Heart right ventricle (tissue), 16 donors: ENCODE measurements around the gene SLC29A3. TPM values are rescaled to one million over a fixed set of nuclear protein-coding genes. Genes with fewer than 3 reads are reported as not detected.

Experiments used
- ATAC-seq, 8 donors: fragments of 200-7000 bp; cut with Tn5 transposase; one replicate each; pipeline ENCODE4 v1.9.1; 2020; ENCODE audit warnings: mild to moderate bottlenecking in 8 of 8, moderate library complexity in 8 of 8, moderate number of reproducible peaks in 1 of 8
- DNase-seq, 2 donors: peaks; one replicate each; pipeline ENCODE4 v3.0.0-alpha.2; 2020
- H3K27ac ChIP-seq, 10 donors: fragments of 200-600 bp; sonication (generic) in 2 of 10; one replicate each; pipeline versions ENCODE4 v1.5.0 to v1.8.0; 2020 to 2022; ENCODE audit warnings: mild to moderate bottlenecking in 3 of 10
- H3K27me3 ChIP-seq, 7 donors: fragments of 200-600 bp; one replicate each; pipeline ENCODE4 v1.8.0; 2021 to 2022; ENCODE audit warnings: mild to moderate bottlenecking in 2 of 7
- H3K36me3 ChIP-seq, 9 donors: fragments of 200-600 bp; sonication (generic) in 1 of 9; one replicate each; pipeline versions ENCODE4 v1.5.0 to v1.8.0; 2020 to 2022; ENCODE audit warnings: mild to moderate bottlenecking in 2 of 9
- H3K4me1 ChIP-seq, 9 donors: fragments of 200-600 bp; sonication (generic) in 1 of 9; one replicate each; pipeline versions ENCODE4 v1.5.0 to v1.8.0; 2020 to 2022; ENCODE audit warnings: mild to moderate bottlenecking in 4 of 9
- H3K4me3 ChIP-seq, 10 donors: fragments of 200-600 bp; sonication (generic) in 2 of 10; one replicate each; pipeline versions ENCODE4 v1.5.0 to v1.8.0; 2020 to 2022; ENCODE audit warnings: mild to moderate bottlenecking in 7 of 10, moderate library complexity in 2 of 10
- H3K9me3 ChIP-seq, 11 donors: fragments of 200-600 bp in 10 of 11; sonication (generic) in 2 of 11; one replicate each; pipeline versions ENCODE4 v1.5.0 to v1.8.0; 2013 to 2022; ENCODE audit warnings: mild to moderate bottlenecking in 2 of 11, control low read depth in 1 of 11, moderate library complexity in 1 of 11
- WGBS, 2 donors: extraction: QIAGEN DNeasy Blood & Tissue Kit; methylation state at CpG; one replicate each; pipeline ENCODE4 v1.1.7; 2013; ENCODE audit warnings: inconsistent platforms in 1 of 2; 5-methylcytosine and 5-hydroxymethylcytosine counted together
- intact Hi-C, 10 donors: fragments of 100-400 bp; cut with DNase I; formaldehyde crosslinking; loops; one replicate each; pipeline versions ENCODE4 v1.11.1 to v1.14.2; 2022
- polyA plus RNA-seq, 2 donors: library from polyadenylated mRNA; stranded (reverse); fragments of 200-250 nt; gene quantifications; one replicate each; pipeline ENCODE4 v1.2.3, GENCODE V29; 2013
- total RNA-seq, 10 donors: library from RNA; stranded (reverse); fragmentation: NEBNext Ultra II Directional in 3 of 10; extraction: Animal tissue kit (Norgen Biotek cat#: 25700) in 3 of 10; gene quantifications; one replicate each; pipeline versions ENCODE4 v1.2.1 to v1.2.4, GENCODE V29; 2021 to 2023
- TF ChIP-seq, protein P1 (sequence below), 9 donors: fragments of 200-600 bp; sonication (generic) in 2 of 9; IDR thresholded peaks; one replicate each; pipeline versions ENCODE4 v1.5.0 to v1.8.0; 2021 to 2022; ENCODE audit warnings: antibody characterized with exemption in 9 of 9, mild to moderate bottlenecking in 5 of 9, moderate library complexity in 1 of 9
- donor health status: Arrhythmogenic right ventricular cardiomyopathy.
- donor health status: ischemic (EF 13 %, LVEDD 7.1; RV severe dilation, severe dysfunction).
- donor health status: healthy with polysubstance abuse.
- donor health status: DM: no; HTN: yes; CAD: no.
- donor health status: DM: no; HTN: no; CAD: no.
- donor health status: ischemic (EF 25% LVEDD 6.9; RV normal size, moderate dysfunction).
- donor health status: ischemic (EF 25% LVEDD 5.7; RV mildly dilated, moderate dysfunction).
- donor health status: healthy.
- donor health status: DM: yes; HTN: yes; CAD: no.
- donor health status: Ischemic cardiomyopathy.
- donor health status: ischemic (EF 35%, LVEDD 5.7; RV mildly dilated, moderate dysfunction).
- donor health status: nonischemic (EF 11% LVEDD 7.7; RV severe dilation, severe dysfunction).
- donor health status: DM: yes; HTN: yes; CAD: no.
- donor health status: PGD.
- donor health status: ischemic (EF 29% LVEDD 5.4; RV normal size, mild dysfunction).
- donor health status: nonischemic (EF 23%, LVEDD 6.1; RV moderate dilation, normal function).

SLC29A3 gene
- total and polyA plus RNA-seq, 12 donors: 0.89 to 3.5 (median 1.2) TPM

DNA sequence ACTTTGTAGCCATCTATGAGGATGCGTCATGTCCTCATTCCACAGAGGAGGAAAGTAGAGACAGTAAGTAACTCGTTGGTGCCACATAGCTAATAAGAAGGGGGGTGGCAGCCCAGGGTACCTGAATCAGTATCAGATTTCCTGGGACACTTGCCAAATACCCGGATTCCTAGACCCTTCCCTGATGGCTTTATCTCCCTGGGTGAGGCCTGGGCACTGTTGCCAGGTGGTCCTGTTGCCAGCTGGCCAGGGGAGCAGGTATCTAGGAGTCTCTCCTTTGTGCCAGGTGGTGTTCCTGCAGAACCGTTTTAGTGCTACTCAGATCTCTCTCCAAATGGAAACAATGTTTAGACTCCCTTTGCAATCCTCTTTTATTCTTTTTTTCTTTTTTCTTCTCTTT, 12.7 kb downstream of the SLC29A3 start:
- no peak for DNase-seq

DNA sequence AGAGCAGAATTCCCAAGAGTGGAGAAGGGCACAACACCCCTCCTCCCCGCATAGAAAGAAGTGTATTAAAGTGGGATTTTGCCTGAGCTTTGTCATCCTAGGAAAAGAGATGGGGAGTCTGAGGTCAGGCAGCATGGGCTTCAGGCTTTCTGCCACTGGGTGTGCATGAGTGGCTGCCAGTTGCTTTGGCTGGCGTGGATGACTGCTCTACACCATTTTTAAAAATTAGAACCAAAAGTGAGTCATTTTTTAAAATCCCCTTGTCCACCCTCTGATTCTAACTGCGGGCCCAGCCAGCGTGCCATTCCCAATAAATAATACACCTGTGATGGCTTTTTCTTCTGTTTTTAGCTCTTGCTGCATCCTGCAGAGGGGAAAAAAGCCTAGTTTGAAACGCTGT, 13.4 kb downstream of the SLC29A3 start:
- Histone ChIP-seq H3K27me3 (no peaks in the 10 kb centered on the region), H3K27ac (no peak overlapping the region), H3K9me3 (no peaks in the 10 kb centered on the region), H3K4me3 (no peak overlapping the region), H3K36me3 (peaks cover 0 to 7% (median 0%) of the 10 kb centered on the region in 9 donors), H3K4me1 (peaks cover 0 to 13% (median 0%) of the 10 kb centered on the region in 9 donors)
- no peak for DNase-seq
- intact Hi-C loops: no loop called here
- ATAC-seq: no peak
- WGBS, 2 donors: 96 to 97% methylated on average over 5 of the region's 5 CpGs
- TF ChIP-seq, protein P1, sequence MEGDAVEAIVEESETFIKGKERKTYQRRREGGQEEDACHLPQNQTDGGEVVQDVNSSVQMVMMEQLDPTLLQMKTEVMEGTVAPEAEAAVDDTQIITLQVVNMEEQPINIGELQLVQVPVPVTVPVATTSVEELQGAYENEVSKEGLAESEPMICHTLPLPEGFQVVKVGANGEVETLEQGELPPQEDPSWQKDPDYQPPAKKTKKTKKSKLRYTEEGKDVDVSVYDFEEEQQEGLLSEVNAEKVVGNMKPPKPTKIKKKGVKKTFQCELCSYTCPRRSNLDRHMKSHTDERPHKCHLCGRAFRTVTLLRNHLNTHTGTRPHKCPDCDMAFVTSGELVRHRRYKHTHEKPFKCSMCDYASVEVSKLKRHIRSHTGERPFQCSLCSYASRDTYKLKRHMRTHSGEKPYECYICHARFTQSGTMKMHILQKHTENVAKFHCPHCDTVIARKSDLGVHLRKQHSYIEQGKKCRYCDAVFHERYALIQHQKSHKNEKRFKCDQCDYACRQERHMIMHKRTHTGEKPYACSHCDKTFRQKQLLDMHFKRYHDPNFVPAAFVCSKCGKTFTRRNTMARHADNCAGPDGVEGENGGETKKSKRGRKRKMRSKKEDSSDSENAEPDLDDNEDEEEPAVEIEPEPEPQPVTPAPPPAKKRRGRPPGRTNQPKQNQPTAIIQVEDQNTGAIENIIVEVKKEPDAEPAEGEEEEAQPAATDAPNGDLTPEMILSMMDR (IDR thresholded peaks at IDR 0.05): no peak

More for the DNA sequence above, 12.7 kb downstream of the SLC29A3 start:
- TF ChIP-seq, protein P1 (IDR thresholded peaks at IDR 0.05): no peak
- WGBS, 2 donors: 42 to 49% methylated on average over 4 of the region's 4 CpGs
- Histone ChIP-seq H3K4me1 (peaks cover 0 to 13% (median 0%) of the 10 kb centered on the region in 9 donors), H3K27ac (no peak overlapping the region), H3K36me3 (peaks cover 0 to 13% (median 0%) of the 10 kb centered on the region in 9 donors), H3K9me3 (no peaks in the 10 kb centered on the region), H3K4me3 (no peak overlapping the region), H3K27me3 (no peaks in the 10 kb centered on the region)
- intact Hi-C loops: no loop called here
- ATAC-seq: no peak

DNA sequence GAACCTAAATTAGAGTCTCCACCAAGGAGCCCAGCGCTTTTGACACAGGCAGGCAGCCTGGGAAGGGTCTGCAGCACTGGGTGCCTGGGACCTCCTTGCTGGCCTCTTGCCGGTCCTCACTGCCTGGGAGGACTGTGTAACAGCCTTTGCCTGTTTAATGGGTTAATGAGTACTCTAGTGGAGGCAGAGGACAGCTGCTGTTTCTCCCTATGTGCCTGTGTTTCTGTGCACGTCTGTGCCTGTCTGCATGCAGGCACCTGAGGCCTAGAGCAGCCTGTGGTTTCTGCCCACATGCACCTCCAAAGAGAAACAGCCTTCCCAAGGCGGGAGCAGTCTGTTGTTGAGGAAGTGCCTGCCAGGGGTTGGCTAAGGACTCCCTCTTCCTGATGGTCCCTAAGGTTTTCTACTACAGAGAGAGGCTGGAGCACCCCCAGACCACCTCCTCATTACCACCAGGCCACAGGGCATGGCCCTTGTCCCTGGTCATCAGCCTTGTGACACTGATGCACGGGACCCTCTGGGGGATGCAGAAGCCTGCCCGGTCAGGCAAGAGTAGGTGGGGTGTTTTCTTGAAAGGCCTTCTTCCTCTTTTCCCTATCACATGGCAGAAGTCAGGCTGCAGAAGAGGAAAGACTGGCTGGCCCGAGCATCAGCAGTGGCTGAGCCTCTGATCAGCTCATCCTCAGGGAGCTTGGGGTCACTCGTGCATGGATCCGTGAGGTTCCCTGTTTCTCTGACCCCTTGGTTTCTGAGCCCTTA, 14.2 kb downstream of the SLC29A3 start:
- Histone ChIP-seq H3K27me3 (no peaks in the 10 kb centered on the region), H3K4me3 (no peak overlapping the region), H3K4me1 (peaks cover 0 to 13% (median 0%) of the 10 kb centered on the region in 9 donors), H3K36me3 (peaks cover 0 to 7% (median 0%) of the 10 kb centered on the region in 9 donors), H3K9me3 (no peaks in the 10 kb centered on the region), H3K27ac (peak overlapping the region in 1 of 10 donors; percentile 67)
- intact Hi-C loops: no loop called here
- DNase-seq (no peak), ATAC-seq (peak in 7 of 8 donors; percentile 14 to 55 (median 35))
- TF ChIP-seq, protein P1 (IDR thresholded peaks at IDR 0.05): no peak
- 77 to 81% methylated on average over 9 of the region's 9 CpGs for WGBS, 2 donors

DNA sequence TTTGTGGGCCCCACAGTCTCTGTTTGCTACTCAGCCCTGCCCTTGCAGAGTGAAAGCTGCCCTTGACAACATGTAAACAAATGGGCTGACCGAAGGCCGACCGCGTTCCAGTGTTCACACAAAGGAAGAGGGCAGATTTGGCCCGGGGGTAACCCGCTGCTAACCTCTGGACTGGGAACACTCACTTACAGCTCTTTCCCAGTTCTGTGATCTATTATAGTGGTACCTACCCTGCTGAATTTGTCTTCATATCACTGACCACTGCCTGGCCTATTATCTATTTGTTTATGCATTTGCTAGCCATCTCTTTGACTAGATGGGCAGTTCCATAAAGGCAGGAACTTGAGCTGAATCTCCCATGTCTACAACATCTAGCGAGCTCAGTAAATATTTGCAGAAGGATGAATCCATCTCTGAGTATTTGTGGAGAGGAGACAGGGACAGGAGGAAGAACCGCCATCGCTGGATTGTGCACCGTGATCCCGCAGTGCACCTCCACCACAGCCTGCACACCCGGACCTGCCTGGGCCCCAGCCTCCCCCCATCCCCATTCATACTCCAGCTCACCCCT, 15.2 kb downstream of the SLC29A3 start:
- 89 to 91% methylated on average over 12 of the region's 12 CpGs for WGBS, 2 donors
- H3K36me3 ChIP-seq: peaks cover 0 to 15% (median 0%) of the 10 kb centered on the region in 9 donors
- H3K4me1 ChIP-seq: peaks cover 0 to 13% (median 0%) of the 10 kb centered on the region in 9 donors
- H3K27ac ChIP-seq: peak overlapping the region in 1 of 10 donors; percentile 16
- DNase-seq (no peak), ATAC-seq (no peak)
- H3K4me3 ChIP-seq: no peak overlapping the region
- TF ChIP-seq, protein P1 (IDR thresholded peaks at IDR 0.05): no peak
- no peaks in the 10 kb centered on the region for H3K27me3 ChIP-seq
- H3K9me3 ChIP-seq: no peaks in the 10 kb centered on the region
- intact Hi-C loops: no loop called here
